AG04449 (cell line): ENCODE measurements around the gene ETV3.
"Not testable (repeated sequence)": the region's sequence is repeated elsewhere in the genome, so short reads cannot be mapped to it uniquely, and the experiment has no call there.

Experiments used
- CTCF ChIA-PET: fragments of 350-600 bp; formaldehyde crosslinking; extraction: SDS; loops from one replicate; lab custom pipeline; 2021; ENCODE audit warnings: antibody characterized with exemption; lab: Yijun Ruan, JAX
- POLR2A ChIA-PET: fragments of 400-600, 350-600 bp; formaldehyde crosslinking; extraction: SDS; loops from one replicate; lab custom pipeline; 2020; ENCODE audit warnings: antibody characterized with exemption, inconsistent platforms; lab: Yijun Ruan, JAX
- DNase-seq: peaks from one replicate; pipeline ENCODE4 v3.0.0-alpha.2; 2010; ENCODE audit warnings: low read depth, low spot score
- H3K4me3 ChIP-seq: 2 replicates; pipeline ENCODE4 v1.5.1; 2011; ENCODE audit warnings: low read depth, mild to moderate bottlenecking, control low read depth, low read length
- CTCF ChIP-seq: IDR thresholded peaks from one replicate; pipeline ENCODE4 v1.5.1; 2011; ENCODE audit warnings: mild to moderate bottlenecking, moderate library complexity, low read length, control low read depth, inconsistent platforms; ENCODE audit not compliant: insufficient read depth; ENCODE audit errors: missing control alignments

The ETV3 gene

GRCh38 chr1:157178490-157178889, 40.3 kb upstream of the ETV3 start:
- no peak for DNase-seq
- ChIA-PET POLR2A (no interaction called here), CTCF (interaction anchor here (0.8 to 2.8 kb wide), 4 partner anchors 14 to 88 kb away, joined by 3 to 9 read pairs (median 4); no protein-coding TSS in a partner anchor)
- TF ChIP-seq CTCF = no peak
- no peak overlapping the region for H3K4me3 ChIP-seq

GRCh38 chr1:157177733-157178394, 39.7 kb upstream of the ETV3 start:
- no peak for DNase-seq
- CTCF ChIA-PET = interaction anchor here (0.8 to 2.8 kb wide), 4 partner anchors 15 to 88 kb away, joined by 4 to 9 read pairs (median 4); no protein-coding TSS in a partner anchor
- H3K4me3 ChIP-seq = no peak overlapping the region
- POLR2A ChIA-PET = interaction anchor here (1.2 kb wide), 1 partner anchor 189 kb away, joined by 3 read pairs; no protein-coding TSS in a partner anchor
- TF ChIP-seq CTCF = no peak

GRCh38 chr1:157176591-157177121, 38.5 kb upstream of the ETV3 start:
- DNase-seq = no peak
- CTCF ChIA-PET = interaction anchor here (1.4 to 2.8 kb wide), 4 partner anchors 12 to 318 kb away, joined by 4 to 9 read pairs (median 6); no protein-coding TSS in a partner anchor
- H3K4me3 ChIP-seq = no peak overlapping the region

GRCh38 chr1:157176016-157176415, 37.8 kb upstream of the ETV3 start:
- ChIA-PET POLR2A (no interaction called here), CTCF (interaction anchor here (1.2 to 2.8 kb wide), 5 partner anchors 13 to 330 kb away, joined by 3 to 9 read pairs (median 5); no protein-coding TSS in a partner anchor)
- TF ChIP-seq CTCF = no peak

More at GRCh38 chr1:157176591-157177121, 38.5 kb upstream of the ETV3 start:
- no peak for TF ChIP-seq CTCF
- POLR2A ChIA-PET = interaction anchor here (1.2 kb wide), 1 partner anchor 190 kb away, joined by 3 read pairs; no protein-coding TSS in a partner anchor

GRCh38 chr1:157173900-157174410, 35.8 kb upstream of the ETV3 start:
- ChIA-PET POLR2A (no interaction called here), CTCF (interaction anchor here (1.1 to 4.7 kb wide), 5 partner anchors 11 to 321 kb away, joined by 3 to 23 read pairs (median 5); no protein-coding TSS in a partner anchor)
- DNase-seq = no peak
- no peak for TF ChIP-seq CTCF
- H3K4me3 ChIP-seq = no peak overlapping the region

More at GRCh38 chr1:157176016-157176415, 37.8 kb upstream of the ETV3 start:
- no peak for DNase-seq
- H3K4me3 ChIP-seq = no peak overlapping the region

- H3K4me3 ChIP-seq, POLR2A ChIA-PET, DNase-seq: not testable (repeated sequence)
- CTCF ChIA-PET = interaction anchor here (1.1 to 4.7 kb wide), 6 partner anchors 11 to 332 kb away, joined by 3 to 23 read pairs (median 6); no protein-coding TSS in a partner anchor
These were observed 35.0 kb upstream of the ETV3 start for GRCh38 chr1:157173241-157173640.

- CTCF ChIA-PET = interaction anchor here (1.4 to 4.7 kb wide), 9 partner anchors 9 to 333 kb away, joined by 3 to 23 read pairs (median 5); no protein-coding TSS in a partner anchor
- DNase-seq, H3K4me3 ChIP-seq, POLR2A ChIA-PET: not testable (repeated sequence)
These were observed 34.4 kb upstream of the ETV3 start for GRCh38 chr1:157172591-157172990.

- POLR2A ChIA-PET, DNase-seq, H3K4me3 ChIP-seq: not testable (repeated sequence)
- CTCF ChIA-PET = interaction anchor here (1.0 to 4.7 kb wide), 13 partner anchors 9 to 334 kb away, joined by 3 to 23 read pairs (median 4); no protein-coding TSS in a partner anchor
These were observed 33.8 kb upstream of the ETV3 start for GRCh38 chr1:157171903-157172503.
